ENCODE data around the gene RFX8. TPM values are rescaled to one million over a fixed set of nuclear protein-coding genes. Genes with fewer than 3 reads are reported as not detected.

The RFX8 gene
- polyA plus RNA-seq, 2 of the 4 experiments (the other 2 are of a cell fraction) = not detected

GRCh38 chr2:101410114-101410513, 64.8 kb downstream of the RFX8 start:
- FAIRE-seq (no peak), DNase-seq (ENCODE audit: low read depth in 1 of 2, low spot score in 1 of 2) (no peak), ATAC-seq (no peak)
- Histone ChIP-seq H3K4me1 (no peaks in the 10 kb centered on the region), H3K4me2 (no peak overlapping the region), H3K4me3 (no peak overlapping the region), H3K27ac (no peak overlapping the region), H3K9me3 (peaks cover 3% of the 10 kb centered on the region; the same call in 2 of the 3 replicates)
- CTCF ChIA-PET = interaction anchor here (1.3 to 3.4 kb wide), 4 partner anchors 8 to 421 kb away, joined by 4 to 27 read pairs (median 6); partner anchors contain the start of gene CREG2
- WGBS (ENCODE audit: missing lambda C conversion rate) = 77% methylated on average over 5 of the region's 5 CpGs
- TF ChIP-seq HOXB13 (CRISPR knock-in tag; IDR thresholded peaks at IDR 0.05; ENCODE audit: low read depth) (no peak), RCOR1 (IDR thresholded peaks at IDR 0.05; ENCODE audit: low read depth, low read length) (no peak), CBX8 (IDR thresholded peaks at IDR 0.05) (no peak), HEYL (CRISPR knock-in tag; IDR thresholded peaks at IDR 0.05) (no peak)
- POLR2A ChIA-PET = no interaction called here

GRCh38 chr2:101409699-101410098, 65.2 kb downstream of the RFX8 start:
- no peak for TF ChIP-seq KDM1A (IDR thresholded peaks at IDR 0.05; ENCODE audit: low read depth)
- TF ChIP-seq ESRRA (IDR thresholded peaks at IDR 0.05; ENCODE audit: borderline replicate concordance, low read length) = no peak
- no peak for TF ChIP-seq CEBPB (IDR thresholded peaks at IDR 0.05)
- TF ChIP-seq EHMT2 (IDR thresholded peaks at IDR 0.05; ENCODE audit: low read depth) = no peak
- TF ChIP-seq USF2 (IDR thresholded peaks at IDR 0.05) = no peak
- TF ChIP-seq CBX2 (IDR thresholded peaks at IDR 0.05; ENCODE audit: borderline replicate concordance, low read depth) = no peak
- TF ChIP-seq PBX3 (IDR thresholded peaks at IDR 0.05) = no peak
- TF ChIP-seq BHLHE40 (IDR thresholded peaks at IDR 0.05; ENCODE audit: low read depth, low read length) = no peak
- TF ChIP-seq NFE2L2 (conservative IDR thresholded peaks at IDR 0.05; ENCODE audit: low read length) = no peak
- TF ChIP-seq ZNF302 (CRISPR knock-in tag; IDR thresholded peaks at IDR 0.05) = no peak
- TF ChIP-seq BCL3 (IDR thresholded peaks at IDR 0.05) = no peak
- TF ChIP-seq MYC (IDR thresholded peaks at IDR 0.05; ENCODE audit: borderline replicate concordance, low read length) = no peak
- TF ChIP-seq SMC3 (IDR thresholded peaks at IDR 0.05) = no peak
- no peak for TF ChIP-seq ZFP36 (IDR thresholded peaks at IDR 0.05; ENCODE audit: borderline replicate concordance, partially characterized antibody)
- TF ChIP-seq NPAS2 (CRISPR knock-in tag; IDR thresholded peaks at IDR 0.05; ENCODE audit: borderline replicate concordance) = no peak
- no peak for TF ChIP-seq POLR2AphosphoS2 (conservative IDR thresholded peaks at IDR 0.05; ENCODE audit: low read length)
- no peak for TF ChIP-seq TFCP2L1 (CRISPR knock-in tag; IDR thresholded peaks at IDR 0.05)
- FAIRE-seq (no peak), DNase-seq (ENCODE audit: low read depth in 1 of 2, low spot score in 1 of 2) (no peak), ATAC-seq (no peak)
- no peak overlapping the region for H3K27ac ChIP-seq
- no peaks in the 10 kb centered on the region for H3K9me3 ChIP-seq
- 61% methylated on average over 5 of the region's 5 CpGs for WGBS (ENCODE audit: missing lambda C conversion rate)
- H3K4me1 ChIP-seq = no peaks in the 10 kb centered on the region
- H3K4me3 ChIP-seq = no peak overlapping the region
- ChIA-PET POLR2A (no interaction called here), CTCF (interaction anchor here (1.5 to 3.4 kb wide), 3 partner anchors 9 to 67 kb away, joined by 3 to 27 read pairs (median 7); partner anchors contain the start of gene CREG2)
- no peak overlapping the region for H3K4me2 ChIP-seq

- CTCF ChIA-PET = interaction anchor here (0.9 to 3.4 kb wide), 5 partner anchors 10 to 438 kb away, joined by 3 to 27 read pairs (median 3); partner anchors contain the start of gene CREG2
Observed at GRCh38 chr2:101408925-101409324, 66.0 kb downstream of the RFX8 start.

More at GRCh38 chr2:101408925-101409324, 66.0 kb downstream of the RFX8 start:
- Histone ChIP-seq H3K4me2 (no peak overlapping the region), H3K4me1 (no peaks in the 10 kb centered on the region), H3K27ac (no peak overlapping the region), H3K4me3 (no peak overlapping the region), H3K9me3 (no peaks in the 10 kb centered on the region)
- ATAC-seq (no peak), DNase-seq (ENCODE audit: low read depth in 1 of 2, low spot score in 1 of 2) (no peak), FAIRE-seq (no peak)
- POLR2A ChIA-PET = no interaction called here
- no peak for TF ChIP-seq NR3C1 (IDR thresholded peaks at IDR 0.05)
- 68% methylated on average over 6 of the region's 6 CpGs for WGBS (ENCODE audit: missing lambda C conversion rate)
